ENCODE data around the gene HRC.

DNA sequence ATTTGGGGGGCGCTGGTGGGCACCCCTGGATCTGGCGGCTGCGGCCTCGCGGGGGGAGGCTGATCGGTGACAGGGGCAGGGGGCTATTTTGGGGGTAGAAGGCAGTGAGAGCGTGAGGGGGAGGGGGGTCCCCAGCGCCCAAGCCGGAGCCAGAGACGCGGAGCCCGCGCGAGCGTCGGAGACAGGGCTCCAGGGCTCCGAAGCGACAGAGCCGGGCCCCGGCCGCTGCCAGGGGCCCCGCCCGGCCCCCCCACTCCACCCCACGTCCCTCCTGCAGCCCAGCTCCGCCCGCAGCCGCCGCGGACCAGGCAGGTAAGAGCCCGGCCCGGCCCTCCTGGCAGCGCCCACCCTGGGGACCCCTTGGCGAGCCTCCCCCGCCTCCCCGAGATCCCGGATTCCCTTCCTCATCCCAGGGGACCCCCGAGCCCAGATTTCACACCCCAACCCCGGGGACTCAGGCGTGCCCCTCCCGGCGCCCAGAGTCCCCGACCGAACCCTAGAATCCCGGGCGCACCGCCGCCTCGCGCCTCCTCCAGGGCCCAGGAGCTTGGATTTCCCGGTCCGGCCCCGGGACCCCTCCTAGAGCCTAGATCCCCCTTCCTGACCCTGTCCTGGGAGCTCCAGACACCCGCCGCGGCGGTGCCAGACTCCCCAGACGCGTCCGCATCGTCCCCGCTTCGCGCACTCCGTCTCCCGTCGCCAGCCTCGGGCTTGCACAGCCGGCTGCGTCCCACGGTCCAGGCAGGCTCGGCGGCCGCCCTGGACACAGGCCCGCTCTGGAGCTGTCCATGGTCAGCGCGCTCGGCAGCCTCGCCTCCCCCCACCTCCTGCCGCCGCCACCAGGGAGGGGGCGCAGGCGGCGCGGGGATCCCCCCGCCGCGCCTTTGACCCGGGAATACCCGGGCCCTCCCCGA, 35.5 kb downstream of the HRC start, which contains the start of gene PPFIA3:
- TF ChIP-seq, protein P1, sequence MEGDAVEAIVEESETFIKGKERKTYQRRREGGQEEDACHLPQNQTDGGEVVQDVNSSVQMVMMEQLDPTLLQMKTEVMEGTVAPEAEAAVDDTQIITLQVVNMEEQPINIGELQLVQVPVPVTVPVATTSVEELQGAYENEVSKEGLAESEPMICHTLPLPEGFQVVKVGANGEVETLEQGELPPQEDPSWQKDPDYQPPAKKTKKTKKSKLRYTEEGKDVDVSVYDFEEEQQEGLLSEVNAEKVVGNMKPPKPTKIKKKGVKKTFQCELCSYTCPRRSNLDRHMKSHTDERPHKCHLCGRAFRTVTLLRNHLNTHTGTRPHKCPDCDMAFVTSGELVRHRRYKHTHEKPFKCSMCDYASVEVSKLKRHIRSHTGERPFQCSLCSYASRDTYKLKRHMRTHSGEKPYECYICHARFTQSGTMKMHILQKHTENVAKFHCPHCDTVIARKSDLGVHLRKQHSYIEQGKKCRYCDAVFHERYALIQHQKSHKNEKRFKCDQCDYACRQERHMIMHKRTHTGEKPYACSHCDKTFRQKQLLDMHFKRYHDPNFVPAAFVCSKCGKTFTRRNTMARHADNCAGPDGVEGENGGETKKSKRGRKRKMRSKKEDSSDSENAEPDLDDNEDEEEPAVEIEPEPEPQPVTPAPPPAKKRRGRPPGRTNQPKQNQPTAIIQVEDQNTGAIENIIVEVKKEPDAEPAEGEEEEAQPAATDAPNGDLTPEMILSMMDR (IDR thresholded peaks at IDR 0.05), result no peak
- no peak for TF ChIP-seq POLR2A (IDR thresholded peaks at IDR 0.05)
